ENCODE results near the gene GRPEL2. TPM values are rescaled to one million over a fixed set of nuclear protein-coding genes. Genes with fewer than 3 reads are reported as not detected.

The GRPEL2 gene
- polyA plus RNA-seq, 3 donors = 1.9 to 2.7 (median 2.0) TPM

- peaks cover 0 to 4% (median 2%) of the 10 kb centered on the region in 3 donors for H3K27me3 Mint-ChIP-seq (ENCODE audit: low read depth in 3 of 3)
Observed at GRCh38 chr5:149319174-149319573, 26.1 kb upstream of the GRPEL2 start.

GRCh38 chr5:149320791-149321330 lies 24.4 kb upstream of the GRPEL2 start:
- peak overlapping the region; percentile 44 for H2AFZ ChIP-seq (ENCODE audit: insufficient read depth, low read depth, low read length, poor library complexity, severe bottlenecking)
- no peak overlapping the region for H3K4me2 ChIP-seq (replicated peaks; ENCODE audit: extremely low read depth, low read length, poor library complexity, severe bottlenecking)
- Mint-ChIP-seq H3K9me3 (peaks cover 0 to 3% (median 0%) of the 10 kb centered on the region in 7 donors), H3K4me3 (no peak overlapping the region), H3K27ac (no peak overlapping the region), H3K27me3 (ENCODE audit: low read depth in 3 of 3) (peaks cover 0 to 2% (median 0%) of the 10 kb centered on the region in 3 donors), H3K4me1 (peaks cover 5% of the 10 kb centered on the region), H3K36me3 (no peaks in the 10 kb centered on the region)
- no peaks in the 10 kb centered on the region for H3K9me3 ChIP-seq (replicated peaks in 1 of 2; ENCODE audit: control insufficient read depth in 1 of 2, insufficient read depth in 1 of 2, low read length in 2 of 2)
- H3K27me3 ChIP-seq (ENCODE audit: control insufficient read depth in 2 of 2, insufficient read depth in 2 of 2, low read length in 2 of 2) = no peaks in the 10 kb centered on the region
- H3K36me3 ChIP-seq (replicated peaks in 1 of 2; ENCODE audit: control insufficient read depth in 1 of 2, insufficient read depth in 2 of 2, low read length in 2 of 2) = no peaks in the 10 kb centered on the region
- WGBS (ENCODE audit: insufficient coverage) = 56% methylated on average over 4 of the region's 4 CpGs
- no peaks in the 10 kb centered on the region for H3K79me2 ChIP-seq (ENCODE audit: insufficient read depth, low read length)
- no peaks in the 10 kb centered on the region for H4K20me1 ChIP-seq (ENCODE audit: insufficient read depth, low read length)
- no peak for TF ChIP-seq CTCF (IDR thresholded peaks at IDR 0.05)
- DNase-seq = no peak
- H3K4me1 ChIP-seq (ENCODE audit: control insufficient read depth in 1 of 2, insufficient read depth in 2 of 2, low read length in 2 of 2) = no peaks in the 10 kb centered on the region
- no peak overlapping the region for H3K9ac ChIP-seq (ENCODE audit: insufficient read depth, low read length, poor library complexity, severe bottlenecking)
- no peak overlapping the region for H3K4me3 ChIP-seq (replicated peaks in 1 of 3; ENCODE audit: low read depth in 2 of 3, low read length in 3 of 3)
- H3K27ac ChIP-seq (ENCODE audit: low read depth in 1 of 2, low read length in 2 of 2) = no peak overlapping the region
- intact Hi-C loops (cut with micrococcal nuclease) = no loop called here

More at GRCh38 chr5:149319174-149319573, 26.1 kb upstream of the GRPEL2 start:
- no peak overlapping the region for H3K27ac ChIP-seq (ENCODE audit: low read depth in 1 of 2, low read length in 2 of 2)
- no peak overlapping the region for H3K27ac Mint-ChIP-seq
- no peak for TF ChIP-seq CTCF (IDR thresholded peaks at IDR 0.05)
- WGBS (ENCODE audit: insufficient coverage) = 97% methylated on average over 3 of the region's 3 CpGs
- H2AFZ ChIP-seq (ENCODE audit: insufficient read depth, low read depth, low read length, poor library complexity, severe bottlenecking) = no peak overlapping the region
- no peak for DNase-seq
- H3K36me3 Mint-ChIP-seq = no peaks in the 10 kb centered on the region
- no peak overlapping the region for H3K4me3 Mint-ChIP-seq
- H3K4me3 ChIP-seq (replicated peaks in 1 of 3; ENCODE audit: low read depth in 2 of 3, low read length in 3 of 3) = no peak overlapping the region
- H3K4me1 ChIP-seq (ENCODE audit: control insufficient read depth in 1 of 2, insufficient read depth in 2 of 2, low read length in 2 of 2) = no peaks in the 10 kb centered on the region
- H3K4me2 ChIP-seq (replicated peaks; ENCODE audit: extremely low read depth, low read length, poor library complexity, severe bottlenecking) = no peak overlapping the region
- no peaks in the 10 kb centered on the region for H3K9me3 ChIP-seq (replicated peaks in 1 of 2; ENCODE audit: control insufficient read depth in 1 of 2, insufficient read depth in 1 of 2, low read length in 2 of 2)
- no peaks in the 10 kb centered on the region for H4K20me1 ChIP-seq (ENCODE audit: insufficient read depth, low read length)
- peaks cover 5% of the 10 kb centered on the region for H3K4me1 Mint-ChIP-seq
- no peaks in the 10 kb centered on the region for H3K79me2 ChIP-seq (ENCODE audit: insufficient read depth, low read length)
- H3K27me3 ChIP-seq (ENCODE audit: control insufficient read depth in 2 of 2, insufficient read depth in 2 of 2, low read length in 2 of 2) = no peaks in the 10 kb centered on the region
- intact Hi-C loops (cut with micrococcal nuclease) = loop anchor here in 1 of 2 donors (5.0 kb wide), 1 partner anchor 53 kb away; no protein-coding TSS in a partner anchor
- peaks cover 0 to 1% (median 0%) of the 10 kb centered on the region in 7 donors for H3K9me3 Mint-ChIP-seq
- no peak overlapping the region for H3K9ac ChIP-seq (ENCODE audit: insufficient read depth, low read length, poor library complexity, severe bottlenecking)
- H3K36me3 ChIP-seq (replicated peaks in 1 of 2; ENCODE audit: control insufficient read depth in 1 of 2, insufficient read depth in 2 of 2, low read length in 2 of 2) = no peaks in the 10 kb centered on the region
